ENCODE data around the gene HLA-F.

GRCh38 chr6:29705389-29706231, 17.6 kb upstream of the HLA-F start:
- TF ChIP-seq POLR2A (IDR thresholded peaks at IDR 0.05; ENCODE audit: low read length): no peak
- TF ChIP-seq GATA1 (IDR thresholded peaks at IDR 0.05; ENCODE audit: low read depth, low read length): no peak

Measured in erythroblast (primary cell).